Heart right ventricle (tissue), 16 donors: Measurements from ENCODE around the gene OR52H1. TPM values are rescaled to one million over a fixed set of nuclear protein-coding genes. Genes with fewer than 3 reads are reported as not detected.

ENCODE experiments used
- ATAC-seq, 8 donors: fragments of 200-7000 bp; cut with Tn5 transposase; one replicate each; pipeline ENCODE4 v1.9.1; 2020; ENCODE audit warnings: mild to moderate bottlenecking in 8 of 8, moderate library complexity in 8 of 8, moderate number of reproducible peaks in 1 of 8
- DNase-seq, 2 donors: peaks; one replicate each; pipeline ENCODE4 v3.0.0-alpha.2; 2020
- H3K27ac ChIP-seq, 10 donors: fragments of 200-600 bp; sonication (generic) in 2 of 10; one replicate each; pipeline versions ENCODE4 v1.5.0 to v1.8.0; 2020 to 2022; ENCODE audit warnings: mild to moderate bottlenecking in 3 of 10
- H3K27me3 ChIP-seq, 7 donors: fragments of 200-600 bp; one replicate each; pipeline ENCODE4 v1.8.0; 2021 to 2022; ENCODE audit warnings: mild to moderate bottlenecking in 2 of 7
- H3K36me3 ChIP-seq, 9 donors: fragments of 200-600 bp; sonication (generic) in 1 of 9; one replicate each; pipeline versions ENCODE4 v1.5.0 to v1.8.0; 2020 to 2022; ENCODE audit warnings: mild to moderate bottlenecking in 2 of 9
- H3K4me1 ChIP-seq, 9 donors: fragments of 200-600 bp; sonication (generic) in 1 of 9; one replicate each; pipeline versions ENCODE4 v1.5.0 to v1.8.0; 2020 to 2022; ENCODE audit warnings: mild to moderate bottlenecking in 4 of 9
- H3K4me3 ChIP-seq, 10 donors: fragments of 200-600 bp; sonication (generic) in 2 of 10; one replicate each; pipeline versions ENCODE4 v1.5.0 to v1.8.0; 2020 to 2022; ENCODE audit warnings: mild to moderate bottlenecking in 7 of 10, moderate library complexity in 2 of 10
- H3K9me3 ChIP-seq, 11 donors: fragments of 200-600 bp in 10 of 11; sonication (generic) in 2 of 11; one replicate each; pipeline versions ENCODE4 v1.5.0 to v1.8.0; 2013 to 2022; ENCODE audit warnings: mild to moderate bottlenecking in 2 of 11, control low read depth in 1 of 11, moderate library complexity in 1 of 11
- WGBS, 2 donors: extraction: QIAGEN DNeasy Blood & Tissue Kit; methylation state at CpG; one replicate each; pipeline ENCODE4 v1.1.7; 2013; ENCODE audit warnings: inconsistent platforms in 1 of 2; 5-methylcytosine and 5-hydroxymethylcytosine counted together
- intact Hi-C, 10 donors: fragments of 100-400 bp; cut with DNase I; formaldehyde crosslinking; loops; one replicate each; pipeline versions ENCODE4 v1.11.1 to v1.14.2; 2022
- polyA plus RNA-seq, 2 donors: library from polyadenylated mRNA; stranded (reverse); fragments of 200-250 nt; gene quantifications; one replicate each; pipeline ENCODE4 v1.2.3, GENCODE V29; 2013
- total RNA-seq, 10 donors: library from RNA; stranded (reverse); fragmentation: NEBNext Ultra II Directional in 3 of 10; extraction: Animal tissue kit (Norgen Biotek cat#: 25700) in 3 of 10; gene quantifications; one replicate each; pipeline versions ENCODE4 v1.2.1 to v1.2.4, GENCODE V29; 2021 to 2023
- TF ChIP-seq, protein P1 (sequence below), 9 donors: fragments of 200-600 bp; sonication (generic) in 2 of 9; IDR thresholded peaks; one replicate each; pipeline versions ENCODE4 v1.5.0 to v1.8.0; 2021 to 2022; ENCODE audit warnings: antibody characterized with exemption in 9 of 9, mild to moderate bottlenecking in 5 of 9, moderate library complexity in 1 of 9
- donor health status: Arrhythmogenic right ventricular cardiomyopathy.
- donor health status: ischemic (EF 13 %, LVEDD 7.1; RV severe dilation, severe dysfunction).
- donor health status: healthy with polysubstance abuse.
- donor health status: DM: no; HTN: yes; CAD: no.
- donor health status: DM: no; HTN: no; CAD: no.
- donor health status: ischemic (EF 25% LVEDD 6.9; RV normal size, moderate dysfunction).
- donor health status: ischemic (EF 25% LVEDD 5.7; RV mildly dilated, moderate dysfunction).
- donor health status: healthy.
- donor health status: DM: yes; HTN: yes; CAD: no.
- donor health status: Ischemic cardiomyopathy.
- donor health status: ischemic (EF 35%, LVEDD 5.7; RV mildly dilated, moderate dysfunction).
- donor health status: nonischemic (EF 11% LVEDD 7.7; RV severe dilation, severe dysfunction).
- donor health status: DM: yes; HTN: yes; CAD: no.
- donor health status: PGD.
- donor health status: ischemic (EF 29% LVEDD 5.4; RV normal size, mild dysfunction).
- donor health status: nonischemic (EF 23%, LVEDD 6.1; RV moderate dilation, normal function).

Gene OR52H1
- total and polyA plus RNA-seq, 12 donors = not detected

DNA sequence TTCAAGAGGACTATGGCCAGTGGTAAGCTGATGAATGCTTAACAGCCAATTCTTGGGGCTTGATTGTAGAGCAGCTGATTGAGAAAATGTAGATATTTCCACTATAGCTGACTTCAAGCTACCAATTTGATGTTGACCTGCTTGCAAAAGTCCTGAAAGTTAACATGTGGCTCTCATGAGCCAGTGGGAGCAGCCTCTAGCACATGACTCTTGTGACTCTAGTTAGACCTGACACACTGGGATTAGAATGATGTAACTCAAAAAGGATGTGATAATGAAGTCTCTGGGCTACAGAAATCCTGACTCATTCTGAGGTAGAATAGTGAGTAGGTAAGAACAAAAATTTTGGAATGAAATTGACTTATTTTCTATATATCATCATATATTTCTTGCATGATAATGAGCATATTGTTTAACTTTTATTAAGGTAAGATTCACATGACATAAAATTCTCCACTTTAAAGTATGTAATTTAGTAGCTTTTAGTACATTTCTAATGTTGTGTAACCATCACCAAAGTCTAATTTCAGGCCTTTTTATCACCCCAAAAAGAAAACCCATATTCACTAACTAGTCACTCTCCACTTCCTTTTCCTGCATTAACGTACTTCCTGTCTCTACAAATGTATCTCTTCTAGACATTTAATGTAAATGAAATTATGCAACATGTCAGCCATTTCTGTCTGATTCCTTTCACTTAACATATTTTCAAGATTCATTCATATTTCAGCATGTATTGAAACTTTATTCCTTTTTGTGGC lies 16.1 kb upstream of the OR52H1 start:
- intact Hi-C loops = no loop called here
- WGBS, 2 donors = 56 to 65% methylated on average over 1 of the region's 1 CpG

DNA sequence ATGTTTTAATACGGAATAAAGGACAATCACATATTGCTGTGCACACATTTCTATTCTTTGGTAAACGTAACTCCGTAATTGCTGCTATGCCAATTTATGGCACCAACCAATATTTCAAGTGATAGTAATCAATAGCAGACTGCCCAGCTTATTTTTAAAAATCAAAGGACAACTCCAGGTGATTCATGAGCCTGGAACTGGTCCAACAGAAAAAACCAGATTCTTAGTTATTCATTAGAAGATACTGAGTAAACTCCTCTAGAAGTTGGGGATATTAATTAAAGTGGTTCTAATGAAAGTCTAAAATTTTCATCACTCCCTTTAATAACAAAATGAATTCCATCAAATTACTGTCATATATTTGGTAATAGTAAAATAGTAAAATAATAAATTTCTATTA lies 9.4 kb upstream of the OR52H1 start:
- intact Hi-C loops = loop anchor here in 1 of 10 donors (10.0 kb wide), 1 partner anchor 83 kb away; no protein-coding TSS in a partner anchor
- H3K4me3 ChIP-seq = no peak overlapping the region
- WGBS, 2 donors = 32 to 59% methylated on average over 3 of the region's 3 CpGs
- DNase-seq (no peak), ATAC-seq (no peak)
- no peaks in the 10 kb centered on the region for H3K36me3 ChIP-seq
- no peak overlapping the region for H3K27ac ChIP-seq
- no peaks in the 10 kb centered on the region for H3K9me3 ChIP-seq
- TF ChIP-seq, protein P1, sequence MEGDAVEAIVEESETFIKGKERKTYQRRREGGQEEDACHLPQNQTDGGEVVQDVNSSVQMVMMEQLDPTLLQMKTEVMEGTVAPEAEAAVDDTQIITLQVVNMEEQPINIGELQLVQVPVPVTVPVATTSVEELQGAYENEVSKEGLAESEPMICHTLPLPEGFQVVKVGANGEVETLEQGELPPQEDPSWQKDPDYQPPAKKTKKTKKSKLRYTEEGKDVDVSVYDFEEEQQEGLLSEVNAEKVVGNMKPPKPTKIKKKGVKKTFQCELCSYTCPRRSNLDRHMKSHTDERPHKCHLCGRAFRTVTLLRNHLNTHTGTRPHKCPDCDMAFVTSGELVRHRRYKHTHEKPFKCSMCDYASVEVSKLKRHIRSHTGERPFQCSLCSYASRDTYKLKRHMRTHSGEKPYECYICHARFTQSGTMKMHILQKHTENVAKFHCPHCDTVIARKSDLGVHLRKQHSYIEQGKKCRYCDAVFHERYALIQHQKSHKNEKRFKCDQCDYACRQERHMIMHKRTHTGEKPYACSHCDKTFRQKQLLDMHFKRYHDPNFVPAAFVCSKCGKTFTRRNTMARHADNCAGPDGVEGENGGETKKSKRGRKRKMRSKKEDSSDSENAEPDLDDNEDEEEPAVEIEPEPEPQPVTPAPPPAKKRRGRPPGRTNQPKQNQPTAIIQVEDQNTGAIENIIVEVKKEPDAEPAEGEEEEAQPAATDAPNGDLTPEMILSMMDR (IDR thresholded peaks at IDR 0.05) = no peak
- H3K27me3 ChIP-seq = no peaks in the 10 kb centered on the region
- no peaks in the 10 kb centered on the region for H3K4me1 ChIP-seq

More for the DNA sequence above, 16.1 kb upstream of the OR52H1 start:
- DNase-seq (no peak), ATAC-seq (no peak)
- Histone ChIP-seq H3K27me3 (no peaks in the 10 kb centered on the region), H3K4me3 (no peak overlapping the region), H3K9me3 (no peaks in the 10 kb centered on the region), H3K4me1 (no peaks in the 10 kb centered on the region), H3K36me3 (no peaks in the 10 kb centered on the region), H3K27ac (no peak overlapping the region)
- TF ChIP-seq, protein P1 (IDR thresholded peaks at IDR 0.05) = no peak

DNA sequence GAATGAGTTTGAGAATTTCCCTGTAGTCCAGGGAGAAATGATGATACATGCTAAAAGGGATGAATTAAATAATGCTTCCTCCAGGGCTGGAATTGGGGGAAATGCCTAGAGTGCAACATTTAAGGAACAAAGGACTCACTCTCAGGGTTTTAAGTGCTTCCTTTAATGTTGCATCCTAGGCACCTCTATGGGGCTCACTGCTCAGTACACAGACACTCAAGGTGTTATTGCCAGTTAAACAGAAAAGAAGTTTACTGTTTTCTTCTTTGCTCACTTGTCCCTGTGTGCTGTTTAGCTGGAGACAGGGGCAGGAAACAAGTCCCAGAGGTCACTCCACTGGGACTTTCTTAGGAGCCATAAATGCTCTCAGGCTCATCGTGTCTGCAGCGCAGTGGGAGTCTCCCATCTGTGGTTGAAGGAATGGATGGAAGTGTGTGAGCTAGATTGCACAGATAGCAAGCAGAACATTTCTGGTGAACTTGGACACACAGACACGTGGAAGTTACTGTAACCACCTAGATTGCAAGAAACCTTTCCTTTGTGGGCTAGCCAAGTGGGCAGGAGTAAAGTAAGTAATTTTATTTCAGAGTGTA lies 8.4 kb upstream of the OR52H1 start:
- H3K27ac ChIP-seq = no peak overlapping the region
- no peaks in the 10 kb centered on the region for H3K36me3 ChIP-seq
- H3K4me1 ChIP-seq = no peaks in the 10 kb centered on the region
- intact Hi-C loops = loop anchor here in 1 of 10 donors (10.0 kb wide), 1 partner anchor 82 kb away; no protein-coding TSS in a partner anchor
- no peaks in the 10 kb centered on the region for H3K9me3 ChIP-seq
- DNase-seq = no peak
- no peaks in the 10 kb centered on the region for H3K27me3 ChIP-seq
- TF ChIP-seq, protein P1 (IDR thresholded peaks at IDR 0.05) = no peak
- ATAC-seq = no peak
- H3K4me3 ChIP-seq = no peak overlapping the region
- 54 to 55% methylated on average over 3 of the region's 3 CpGs for WGBS, 2 donors

DNA sequence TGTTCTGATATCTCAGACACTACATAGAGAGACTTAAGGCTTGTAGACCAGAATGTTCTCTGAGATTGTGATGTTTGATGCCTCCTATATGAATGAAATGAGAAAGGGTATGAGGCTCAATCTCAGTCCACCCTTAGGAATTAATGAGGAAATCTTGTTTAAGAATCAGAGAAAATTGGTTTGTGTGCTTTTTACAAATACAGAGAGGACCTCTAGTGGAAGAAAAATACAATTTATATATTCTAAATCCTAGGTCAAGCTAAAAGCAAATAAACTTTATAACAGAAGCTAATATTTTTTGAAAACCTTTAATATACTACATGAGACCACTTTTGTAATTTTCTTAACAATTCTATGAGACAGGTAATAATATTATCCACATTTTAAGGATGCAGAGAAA lies 5.0 kb upstream of the OR52H1 start:
- no peaks in the 10 kb centered on the region for H3K9me3 ChIP-seq
- ATAC-seq = no peak
- no peaks in the 10 kb centered on the region for H3K36me3 ChIP-seq
- no peak overlapping the region for H3K4me3 ChIP-seq
- H3K27me3 ChIP-seq = no peaks in the 10 kb centered on the region
- TF ChIP-seq, protein P1 (IDR thresholded peaks at IDR 0.05) = peak in 8 of 9 donors; percentile 8 to 50 (median 26)
- intact Hi-C loops = loop anchor here in 5 of 10 donors (2.0 to 10.0 kb wide), 3 partner anchors 76 to 79 kb away; no protein-coding TSS in a partner anchor
- no peak for DNase-seq
- no peak overlapping the region for H3K27ac ChIP-seq
- no peaks in the 10 kb centered on the region for H3K4me1 ChIP-seq
